ENCODE results near the gene RUBCN. TPM values are rescaled to one million over a fixed set of nuclear protein-coding genes. Genes with fewer than 3 reads are reported as not detected.
A peak's percentile ranks its signal among the peaks of the same experiment; 100 is the strongest.
"Not testable (repeated sequence)": the region's sequence is repeated elsewhere in the genome, so short reads cannot be mapped to it uniquely, and the experiment has no call there.

RUBCN gene
- polyA plus RNA-seq, 1 donor: 10.5 TPM

- not testable (repeated sequence) for DNase-seq (ENCODE audit: low read depth)
Observed at GRCh38 chr3:197659144-197659543, 77.6 kb downstream of the RUBCN start.

- not testable (repeated sequence) for DNase-seq (ENCODE audit: low read depth)
Observed at GRCh38 chr3:197658706-197659105, 78.0 kb downstream of the RUBCN start.

- not testable (repeated sequence) for DNase-seq (ENCODE audit: low read depth)
Observed at GRCh38 chr3:197657541-197658292, 79.0 kb downstream of the RUBCN start.

GRCh38 chr3:197656960-197657359, 79.7 kb downstream of the RUBCN start:
- not testable (repeated sequence) for DNase-seq (ENCODE audit: low read depth)

GRCh38 chr3:197656129-197656528, 80.6 kb downstream of the RUBCN start:
- not testable (repeated sequence) for DNase-seq (ENCODE audit: low read depth)

GRCh38 chr3:197654998-197655330, 81.7 kb downstream of the RUBCN start:
- not testable (repeated sequence) for DNase-seq (ENCODE audit: low read depth)

- not testable (repeated sequence) for DNase-seq (ENCODE audit: low read depth)
Observed at GRCh38 chr3:197654090-197654997, 82.4 kb downstream of the RUBCN start.

GRCh38 chr3:197652860-197653259, 83.8 kb downstream of the RUBCN start:
- not testable (repeated sequence) for DNase-seq (ENCODE audit: low read depth)

GRCh38 chr3:197647649-197648048, 89.1 kb downstream of the RUBCN start:
- DNase-seq (ENCODE audit: low read depth): not testable (repeated sequence)

GRCh38 chr3:197647191-197647590, 89.5 kb downstream of the RUBCN start:
- DNase-seq (ENCODE audit: low read depth): not testable (repeated sequence)

GRCh38 chr3:197646294-197646693, 90.4 kb downstream of the RUBCN start:
- not testable (repeated sequence) for DNase-seq (ENCODE audit: low read depth)

GRCh38 chr3:197637556-197637955, 99.1 kb downstream of the RUBCN start:
- not testable (repeated sequence) for DNase-seq (ENCODE audit: low read depth)

GRCh38 chr3:197631989-197632388, 104.7 kb downstream of the RUBCN start:
- not testable (repeated sequence) for DNase-seq (ENCODE audit: low read depth)

GRCh38 chr3:197630766-197631165, 105.9 kb downstream of the RUBCN start:
- DNase-seq (ENCODE audit: low read depth): not testable (repeated sequence)

- DNase-seq (ENCODE audit: low read depth): not testable (repeated sequence)
Observed at GRCh38 chr3:197629286-197629685, 107.4 kb downstream of the RUBCN start.

GRCh38 chr3:197627772-197628523, 108.8 kb downstream of the RUBCN start:
- DNase-seq (ENCODE audit: low read depth): peak; percentile 36

GRCh38 chr3:197627158-197627771, 109.4 kb downstream of the RUBCN start:
- DNase-seq (ENCODE audit: low read depth): not testable (repeated sequence)

- not testable (repeated sequence) for DNase-seq (ENCODE audit: low read depth)
Observed at GRCh38 chr3:197626404-197627157, 110.1 kb downstream of the RUBCN start.

GRCh38 chr3:197621478-197621877, 115.2 kb downstream of the RUBCN start:
- DNase-seq (ENCODE audit: low read depth): not testable (repeated sequence)
